Astrocyte (in vitro differentiated cells and primary cell): ENCODE results near the gene PNMA1. TPM values are rescaled to one million over a fixed set of nuclear protein-coding genes. Genes with fewer than 3 reads are reported as not detected.

Experiments
- DNase-seq: peaks from one replicate; pipeline ENCODE4 v3.0.0-alpha.2; 2010; ENCODE audit warnings: low read depth
- FAIRE-seq: peaks from 2 replicates; lab custom pipeline; 2011; peaks lifted over from hg19 to GRCh38; lab: Jason Lieb, UNC
- H2AFZ ChIP-seq: 2 replicates; pipeline ENCODE4 v1.6.0; 2012; ENCODE audit warnings: low read depth, low read length, inconsistent platforms
- H3K27ac ChIP-seq: 2 replicates; pipeline ENCODE4 v1.5.1; 2011; ENCODE audit warnings: low read depth, low read length, inconsistent platforms
- H3K27me3 ChIP-seq: 2 replicates; pipeline ENCODE4 v1.6.0; 2011; ENCODE audit warnings: low read length, inconsistent platforms; ENCODE audit not compliant: insufficient read depth
- H3K36me3 ChIP-seq: 2 replicates; pipeline ENCODE4 v1.5.1; 2011; ENCODE audit warnings: low read length, inconsistent platforms; ENCODE audit not compliant: insufficient read depth
- H3K4me1 ChIP-seq: 2 replicates; pipeline ENCODE4 v1.5.1; 2011; ENCODE audit warnings: low read length, inconsistent platforms; ENCODE audit not compliant: insufficient read depth
- H3K4me2 ChIP-seq: 2 replicates; pipeline ENCODE4 v1.6.0; 2012; ENCODE audit warnings: low read length, inconsistent platforms
- H3K4me3 ChIP-seq: 2 replicates; pipeline ENCODE4 v1.5.1; 2011; ENCODE audit warnings: low read depth, mild to moderate bottlenecking, low read length, inconsistent platforms; ENCODE audit not compliant: insufficient read depth
- H3K79me2 ChIP-seq: 2 replicates; pipeline ENCODE4 v1.6.0; 2012; ENCODE audit warnings: mild to moderate bottlenecking, low read length, inconsistent platforms; ENCODE audit not compliant: insufficient read depth
- H3K9ac ChIP-seq: 2 replicates; pipeline ENCODE4 v1.6.0; 2012; ENCODE audit warnings: mild to moderate bottlenecking, low read length, inconsistent platforms
- H3K9me3 ChIP-seq: 2 replicates; pipeline ENCODE4 v1.5.1; 2012; ENCODE audit warnings: low read depth, mild to moderate bottlenecking, low read length, inconsistent platforms; ENCODE audit not compliant: insufficient read depth
- H4K20me1 ChIP-seq: 2 replicates; pipeline ENCODE4 v1.6.0; 2012; ENCODE audit warnings: low read length, inconsistent platforms; ENCODE audit not compliant: insufficient read depth
- H3K27ac Mint-ChIP-seq: one replicate; pipeline ENCODE4 v1.8.0; 2021; ENCODE audit warnings: mild to moderate bottlenecking, mixed read lengths; ENCODE audit not compliant: unreplicated experiment
- H3K27me3 Mint-ChIP-seq: one replicate; pipeline ENCODE4 v1.8.0; 2021; ENCODE audit warnings: low read depth, mixed read lengths; ENCODE audit not compliant: unreplicated experiment
- H3K36me3 Mint-ChIP-seq: one replicate; pipeline ENCODE4 v1.8.0; 2021; ENCODE audit warnings: low read depth, mixed read lengths; ENCODE audit not compliant: unreplicated experiment
- H3K4me1 Mint-ChIP-seq: one replicate; pipeline ENCODE4 v1.8.0; 2021; ENCODE audit warnings: low read depth, mixed read lengths; ENCODE audit not compliant: unreplicated experiment
- H3K4me3 Mint-ChIP-seq: one replicate; pipeline ENCODE4 v1.8.0; 2021; ENCODE audit warnings: mild to moderate bottlenecking, moderate library complexity, mixed read lengths; ENCODE audit not compliant: unreplicated experiment
- H3K9me3 Mint-ChIP-seq: one replicate; pipeline ENCODE4 v1.8.0; 2021; ENCODE audit warnings: mild to moderate bottlenecking, mixed read lengths; ENCODE audit not compliant: unreplicated experiment
- CTCF ChIP-seq: IDR thresholded peaks from 2 replicates; pipeline ENCODE4 v1.5.1; 2011; ENCODE audit warnings: low read depth, mild to moderate bottlenecking, inconsistent platforms, low read length, moderate library complexity; ENCODE audit not compliant: insufficient read depth
- EZH2 ChIP-seq: IDR thresholded peaks from 2 replicates; pipeline ENCODE4 v1.6.1; 2012; ENCODE audit warnings: mild to moderate bottlenecking, low read length, inconsistent platforms; ENCODE audit not compliant: insufficient read depth
- total RNA-seq: library from RNA; stranded (reverse); gene quantifications from 2 replicates; pipeline ENCODE4 v1.2.1, GENCODE V29; 2021

Gene PNMA1
- total RNA-seq, 1 donor from 2014 or later: 67.4 TPM

GRCh38 chr14:73719361-73719760, 5.2 kb upstream of the PNMA1 start:
- TF ChIP-seq EZH2 (no peak), CTCF (no peak)
- Mint-ChIP-seq H3K27ac (peak overlapping the region; percentile 87), H3K4me3 (peak overlapping the region; percentile 54), H3K4me1 (peaks cover 35% of the 10 kb centered on the region), H3K27me3 (no peaks in the 10 kb centered on the region), H3K9me3 (no peaks in the 10 kb centered on the region), H3K36me3 (peaks cover 21% of the 10 kb centered on the region)
- Histone ChIP-seq H3K79me2 (peaks cover 12% of the 10 kb centered on the region), H3K9ac (no peak overlapping the region), H3K4me2 (no peak overlapping the region), H3K4me1 (peaks cover 36% of the 10 kb centered on the region), H3K27ac (no peak overlapping the region), H3K36me3 (peaks cover 40% of the 10 kb centered on the region), H3K4me3 (no peak overlapping the region), H3K27me3 (no peaks in the 10 kb centered on the region), H2AFZ (no peak overlapping the region), H4K20me1 (peaks cover 11% of the 10 kb centered on the region), H3K9me3 (no peaks in the 10 kb centered on the region)
- no peak for FAIRE-seq
- no peak for DNase-seq

GRCh38 chr14:73718418-73719251, 4.5 kb upstream of the PNMA1 start:
- FAIRE-seq (no peak), DNase-seq (no peak)
- Mint-ChIP-seq H3K4me3 (peak overlapping the region; percentile 74), H3K4me1 (peaks cover 28% of the 10 kb centered on the region), H3K27ac (peak overlapping the region; percentile 92), H3K36me3 (peaks cover 19% of the 10 kb centered on the region), H3K27me3 (no peaks in the 10 kb centered on the region), H3K9me3 (no peaks in the 10 kb centered on the region)
- H2AFZ ChIP-seq: no peak overlapping the region
- peak overlapping the region; percentile 65 for H3K4me2 ChIP-seq
- H4K20me1 ChIP-seq: peaks cover 12% of the 10 kb centered on the region
- TF ChIP-seq EZH2 (no peak), CTCF (no peak)
- H3K9ac ChIP-seq: peak overlapping the region; percentile 18
- no peaks in the 10 kb centered on the region for H3K9me3 ChIP-seq
- H3K27me3 ChIP-seq: no peaks in the 10 kb centered on the region
- H3K27ac ChIP-seq: peak overlapping the region; percentile 13
- no peak overlapping the region for H3K4me3 ChIP-seq
- H3K4me1 ChIP-seq: peaks cover 28% of the 10 kb centered on the region
- H3K36me3 ChIP-seq: peaks cover 40% of the 10 kb centered on the region
- peaks cover 16% of the 10 kb centered on the region for H3K79me2 ChIP-seq
